K562 (cell line): ENCODE data around the gene DNAJB2. TPM values are rescaled to one million over a fixed set of nuclear protein-coding genes. Genes with fewer than 3 reads are reported as not detected.
A peak's percentile ranks its signal among the peaks of the same experiment; 100 is the strongest.

ENCODE experiments used
- ATAC-seq: fragments of 200-7000 bp; cut with Tn5 transposase; 3 replicates; pipeline ENCODE4 v1.9.1; 2020; ENCODE audit warnings: moderate library complexity
- BruUV-seq: library from RNA; stranded (reverse); fragments of 400-500 nt; replicated peaks from 2 replicates; lab custom pipeline; 2021; lab: Mats Ljungman, UMichigan
- CTCF ChIA-PET: fragments of 300-600 bp; formaldehyde crosslinking; extraction: SDS; loops from one replicate; lab custom pipeline; 2021; ENCODE audit warnings: low intra/inter-chr PET ratio; lab: Yijun Ruan, JAX
- POLR2A ChIA-PET: fragments of 300-600, 350-650 bp; sonication (Branson Sonifier 250); formaldehyde crosslinking; extraction: SDS; loops from one replicate; lab custom pipeline; 2021; ENCODE audit warnings: antibody characterized with exemption, inconsistent platforms; lab: Yijun Ruan, JAX
- DNase-seq, 4 experiments: peaks; one replicate each; pipeline versions ENCODE4 v3.0.0 to v3.0.0-alpha.2; 2011 to 2018; ENCODE audit warnings: low spot score in 3 of 4, mixed read lengths in 3 of 4; ENCODE audit errors: extremely low read depth in 1 of 4
- FAIRE-seq: peaks from 2 replicates; lab custom pipeline; 2011; peaks lifted over from hg19 to GRCh38; lab: Jason Lieb, UNC
- H2AFZ ChIP-seq: 2 replicates; pipeline ENCODE4 v1.6.0; 2011; ENCODE audit warnings: low read depth, low read length, control low read depth, inconsistent platforms
- H3K27ac ChIP-seq: fragments of 200-600 bp; 3 replicates; pipeline ENCODE4 v1.8.0; 2011; ENCODE audit warnings: low read depth, mild to moderate bottlenecking, control low read depth, inconsistent platforms, low read length, moderate library complexity, mixed read lengths; ENCODE audit errors: extremely low read depth
- H3K27me3 ChIP-seq, 2 experiments: fragments of 300-600 bp in 1 of 2; 2 replicates in 1 of 2; 3 replicates in 1 of 2; pipeline versions ENCODE4 v1.6.0 to v1.8.0; 2011; ENCODE audit warnings: inconsistent platforms in 2 of 2, low read length in 2 of 2, mild to moderate bottlenecking in 1 of 2, mixed read lengths in 1 of 2, moderate library complexity in 1 of 2; ENCODE audit not compliant: control insufficient read depth in 2 of 2, insufficient read depth in 2 of 2
- H3K36me3 ChIP-seq: fragments of 300-600 bp; 3 replicates; pipeline ENCODE4 v1.8.0; 2011; ENCODE audit warnings: mild to moderate bottlenecking, low read length, inconsistent platforms; ENCODE audit not compliant: control insufficient read depth, insufficient read depth
- H3K4me1 ChIP-seq, 2 experiments: fragments of 200-600 bp in 1 of 2; replicated peaks in 1 of 2; 2 replicates in 1 of 2; 3 replicates in 1 of 2; pipeline versions ENCODE4 v1.5.1 to v1.8.0; 2011; ENCODE audit warnings: inconsistent platforms in 2 of 2, low read length in 2 of 2, mild to moderate bottlenecking in 1 of 2, mixed read lengths in 1 of 2, moderate library complexity in 1 of 2; ENCODE audit not compliant: control insufficient read depth in 2 of 2, insufficient read depth in 2 of 2
- H3K4me2 ChIP-seq: 2 replicates; pipeline ENCODE4 v1.6.1; 2011; ENCODE audit warnings: low read length, control low read depth, inconsistent platforms, mixed read lengths; ENCODE audit not compliant: insufficient read depth
- H3K4me3 ChIP-seq: fragments of 200-600 bp; sonication (generic), shearing (Covaris generic); 2 replicates; pipeline ENCODE4 v1.5.1; 2016; ENCODE audit warnings: control low read depth, inconsistent platforms
- H3K79me2 ChIP-seq: fragments of 200-600 bp; 3 replicates; pipeline ENCODE4 v1.8.0; 2011; ENCODE audit warnings: low read length, inconsistent platforms; ENCODE audit not compliant: control insufficient read depth, insufficient read depth
- H3K9ac ChIP-seq, 2 experiments: 2 replicates each; pipeline versions ENCODE4 v1.6.0 to v1.6.1; 2011; ENCODE audit warnings: low read depth in 2 of 2, low read length in 2 of 2, control low read depth in 1 of 2, inconsistent platforms in 1 of 2, mild to moderate bottlenecking in 1 of 2, mixed read lengths in 1 of 2; ENCODE audit not compliant: insufficient read depth in 1 of 2
- H3K9me1 ChIP-seq: one replicate; pipeline ENCODE4 v1.6.0; 2011; ENCODE audit warnings: inconsistent platforms, mild to moderate bottlenecking, low read length, moderate library complexity; ENCODE audit not compliant: control insufficient read depth, insufficient read depth
- H3K9me3 ChIP-seq: replicated peaks from 2 replicates; pipeline ENCODE4 v1.5.1; 2011; ENCODE audit warnings: low read depth, low read length, inconsistent platforms; ENCODE audit not compliant: control insufficient read depth, insufficient read depth
- H4K20me1 ChIP-seq: replicated peaks from 2 replicates; pipeline ENCODE4 v1.6.1; 2011; ENCODE audit warnings: low read length, inconsistent platforms, mixed read lengths; ENCODE audit not compliant: control insufficient read depth, insufficient read depth
- C11orf30 ChIP-seq: fragments of 450-650 bp; IDR thresholded peaks from 2 replicates; pipeline ENCODE4 v1.6.1; 2016; ENCODE audit warnings: low read depth, mild to moderate bottlenecking
- CREM ChIP-seq: IDR thresholded peaks from 2 replicates; pipeline ENCODE4 v1.6.1; 2014; ENCODE audit warnings: antibody characterized with exemption, low read depth
- CTCF ChIP-seq, 3 experiments: IDR thresholded peaks in 2 of 3; conservative IDR thresholded peaks in 1 of 3; 2 replicates each; pipeline ENCODE4 v1.5.1; 2011 to 2012; ENCODE audit warnings: low read length in 3 of 3, mild to moderate bottlenecking in 3 of 3, control low read depth in 2 of 3, improper control_type of control experiment in 1 of 3, inconsistent platforms in 1 of 3, low read depth in 1 of 3, mixed read lengths in 1 of 3, moderate library complexity in 1 of 3; ENCODE audit not compliant: insufficient read depth in 2 of 3
- HINFP ChIP-seq: fragments of 450-650 bp; conservative IDR thresholded peaks from 2 replicates; pipeline ENCODE4 v1.6.1; 2016; ENCODE audit warnings: missing genetic modification characterization, low read depth, mild to moderate bottlenecking, control low read depth, missing compliant biosample characterization
- MAFG ChIP-seq: fragments of 450-650 bp; conservative IDR thresholded peaks from 2 replicates; pipeline ENCODE4 v1.6.1; 2016; ENCODE audit warnings: missing genetic modification characterization, missing compliant biosample characterization
- TFAP4 ChIP-seq: sonication (generic); formaldehyde crosslinking; IDR thresholded peaks from 2 replicates; pipeline ENCODE4 v1.8.0; 2022; ENCODE audit warnings: missing genetic modification reagents, mild to moderate bottlenecking, moderate library complexity, borderline replicate concordance
- XRCC4 ChIP-seq: IDR thresholded peaks from one replicate; pipeline ENCODE4 v1.6.1; 2011; ENCODE audit not compliant: insufficient read depth, insufficient read length; ENCODE audit errors: extremely low read depth
- ZBTB33 ChIP-seq: sonication (generic); formaldehyde crosslinking; IDR thresholded peaks from 2 replicates; pipeline ENCODE4 v1.8.1; 2023; ENCODE audit warnings: mild to moderate bottlenecking, missing genetic modification reagents
- ZNF274 ChIP-seq: IDR thresholded peaks from 2 replicates; pipeline ENCODE4 v1.6.1; 2011; ENCODE audit warnings: low read depth, mild to moderate bottlenecking, low read length, moderate library complexity, borderline replicate concordance
- ZNF316 ChIP-seq: fragments of 450-650 bp; IDR thresholded peaks from 2 replicates; pipeline ENCODE4 v1.6.1; 2016
- ZNF717 ChIP-seq: fragments of 250-450 bp; sonication (Bioruptor Pico); IDR thresholded peaks from 2 replicates; pipeline ENCODE4 v1.5.0; 2021
- WGBS: fragments of 100-300 bp; shearing (Covaris generic); methylation state at CpG from one replicate; pipeline ENCODE4 v1.1.6; 2016; ENCODE audit warnings: low coverage, mixed read lengths; ENCODE audit not compliant: insufficient coverage; ENCODE audit errors: missing lambda C conversion rate; 5-methylcytosine and 5-hydroxymethylcytosine counted together
- in situ Hi-C: fragments of 300-500 bp; cut with MboI; formaldehyde crosslinking; loops from 4 replicates; pipeline ENCODE4 v1.15.0; 2018; ENCODE audit warnings: inconsistent platforms, mixed read lengths
- intact Hi-C: fragments of 100-400 bp; cut with micrococcal nuclease; formaldehyde crosslinking; loops from 2 replicates; pipeline ENCODE4 v1.14.2; 2022
- polyA plus RNA-seq, 8 experiments: library from polyadenylated mRNA; depleted of rRNA in 4 of 8; stranded (reverse) in 5 of 8; unstranded in 3 of 8; fragments of >200 nt; fragmentation: Nextera tagmentation in 2 of 8; fragmentation: Illumina TruSeq in 1 of 8; extraction: Ambion mirVana in 2 of 8; extraction: Trizol in 1 of 8; gene quantifications; 2 replicates each; pipeline versions ENCODE4 v1.2.1 to v1.2.3, GENCODE V29; 2011 to 2014; ENCODE audit warnings: inconsistent platforms in 1 of 8, missing spikeins in 1 of 8
- total RNA-seq, 7 experiments: library from RNA; depleted of rRNA in 6 of 7; stranded (reverse); fragments of >200 nt in 6 of 7; fragmentation: Illumina TruSeq in 2 of 7; extraction: Trizol in 2 of 7; gene quantifications; 2 replicates each; pipeline versions ENCODE4 v1.2.1 to v1.2.3, GENCODE V29; 2011 to 2021; ENCODE audit warnings: low replicate concordance in 1 of 7

Gene DNAJB2
- total and polyA plus RNA-seq, 9 of the 15 experiments (the other 6 are each of a cell fraction or from before 2014, with no cell fraction given) = 0.08 to 3.0 (median 2.2) TPM; not detected in 1

- Histone ChIP-seq H3K9me1 (no peaks in the 10 kb centered on the region), H3K27ac (no peak overlapping the region; the same call in 2 of the 3 replicates), H4K20me1 (0 out of 2 replicates have a peak, but pooled peaks cover 3% of the 10 kb centered on the region), H3K36me3 (peaks cover 57% of the 10 kb centered on the region), H3K27me3 (no peaks in the 10 kb centered on the region), H2AFZ (no peak overlapping the region), H3K4me1 (peaks cover 31 to 51% of the 10 kb centered on the region in 2 experiments; a peak in 4 of 5 replicates), H3K4me2 (no peak overlapping the region; the same call in 1 of the 2 replicates), H3K4me3 (no peak overlapping the region), H3K9me3 (no peaks in the 10 kb centered on the region), H3K9ac (no peak overlapping the region), H3K79me2 (peaks cover 32% of the 10 kb centered on the region)
- no TSS peak for BruUV-seq
- WGBS = 80% methylated on average over 17 of the region's 17 CpGs
- ATAC-seq (no peak), DNase-seq (peak in 3 of 4 experiments; percentile 9 to 29 (median 18)), FAIRE-seq (no peak)
- in situ Hi-C loops (no loop called here), intact Hi-C loops (no loop called here)
- TF ChIP-seq ZBTB33 (CRISPR knock-in tag) (peak; percentile 75; the same call in 1 of the 2 replicates), TFAP4 (CRISPR knock-in tag) (0 out of 2 replicates have a peak, but pooled peaks have one; percentile 26), XRCC4 (no peak), ZNF717 (CRISPR knock-in tag) (no peak), ZNF274 (no peak), CTCF (IDR thresholded peaks at IDR 0.05 in 2 of 3, conservative IDR thresholded peaks at IDR 0.05 in 1 of 3; ENCODE audit: insufficient read depth in 2 of 3, low read depth in 1 of 3, low read length in 3 of 3) (peak in 1 of 3 experiments; percentile 16; a peak in 1 of 6 replicates), CREM (0 out of 2 replicates have a peak, but pooled peaks have one; percentile 9), ZNF316 (peak; percentile 66), C11orf30 (peak; percentile 59; the same call in 1 of the 2 replicates), MAFG (tag) (peak; percentile 31; the same call in 1 of the 2 replicates), HINFP (tag) (no peak)
- POLR2A ChIA-PET = interaction anchor here (1.0 to 3.4 kb wide), 5 partner anchors 10 to 26 kb away, joined by 3 to 22 read pairs (median 9); partner anchors contain the start of genes ANKZF1 and ATG9A
- CTCF ChIA-PET = no interaction called here
Measured at GRCh38 chr2:219247678-219248642, 31.2 kb upstream of the DNAJB2 start.
